GM18517 (cell line): ENCODE data around the gene TRMT5.

Source experiments
- ATAC-seq: cut with Tn5 transposase; IDR thresholded peaks from one replicate; pipeline ENCODE4 v1.9.1; 2021; ENCODE audit warnings: mild to moderate bottlenecking, moderate library complexity; ENCODE audit not compliant: unreplicated experiment

The TRMT5 gene

GRCh38 chr14:60980811-60981632 is at the start of gene TRMT5, which contains the start of gene SLC38A6:
Gene TRMT5 (minus strand): TSS chr14:60981079. CDS start chr14:60980973, 106 bp downstream.
Gene SLC38A6 (plus strand): TSS chr14:60981245. CDS start chr14:60981278, 33 bp downstream.
- ATAC-seq, result peak; percentile 83

GRCh38 chr14:61026526-61026925 is 45.6 kb upstream of the TRMT5 start:
- ATAC-seq, result no peak

- ATAC-seq, result no peak
Measured at GRCh38 chr14:61025251-61026223, 44.7 kb upstream of the TRMT5 start.

GRCh38 chr14:61019537-61019936 is 38.7 kb upstream of the TRMT5 start:
- no peak for ATAC-seq

GRCh38 chr14:61003571-61003970 is 22.7 kb upstream of the TRMT5 start:
- no peak for ATAC-seq

- no peak for ATAC-seq
Measured at GRCh38 chr14:60999536-60999935, 18.7 kb upstream of the TRMT5 start.

- no peak for ATAC-seq
Measured at GRCh38 chr14:60998617-60999016, 17.7 kb upstream of the TRMT5 start.

GRCh38 chr14:60989599-60989998 is 8.7 kb upstream of the TRMT5 start:
- no peak for ATAC-seq

- no peak for ATAC-seq
Measured at GRCh38 chr14:60986500-60986899, 5.6 kb upstream of the TRMT5 start.

GRCh38 chr14:60984196-60984595 is 3.3 kb upstream of the TRMT5 start:
- no peak for ATAC-seq

GRCh38 chr14:60981633-60982455 is 965 bp upstream of the TRMT5 start:
- no peak for ATAC-seq

GRCh38 chr14:60977847-60978246 is 3.0 kb downstream of the TRMT5 start:
- no peak for ATAC-seq

- no peak for ATAC-seq
Measured at GRCh38 chr14:60975551-60975950, 5.3 kb downstream of the TRMT5 start.

GRCh38 chr14:60974090-60974651 is 6.7 kb downstream of the TRMT5 start:
- ATAC-seq, result no peak

- no peak for ATAC-seq
Measured at GRCh38 chr14:60973070-60973469, 7.8 kb downstream of the TRMT5 start.

- ATAC-seq, result no peak
Measured at GRCh38 chr14:60972295-60972694, 8.6 kb downstream of the TRMT5 start.

- no peak for ATAC-seq
Measured at GRCh38 chr14:60971271-60971670, 9.6 kb downstream of the TRMT5 start.

- no peak for ATAC-seq
Measured at GRCh38 chr14:60970146-60970545, 10.7 kb downstream of the TRMT5 start.

GRCh38 chr14:60968671-60969070 is 12.2 kb downstream of the TRMT5 start:
- ATAC-seq, result no peak

GRCh38 chr14:60968099-60968498 is 12.8 kb downstream of the TRMT5 start:
- no peak for ATAC-seq
